GM23338 (cell line): Measurements from ENCODE around the gene KIRREL3.

ENCODE experiments used
- CREB1 ChIP-seq: fragments of 250-450 bp; sonication (Bioruptor Pico); IDR thresholded peaks from 2 replicates; pipeline ENCODE4 v1.5.0; 2020; ENCODE audit warnings: low read depth, mild to moderate bottlenecking, moderate library complexity
- EZH2 ChIP-seq: fragments of 200-600 bp; sonication (generic); IDR thresholded peaks from one replicate; pipeline ENCODE4 v1.8.0; 2017; ENCODE audit warnings: antibody characterized with exemption, mild to moderate bottlenecking, low read depth; ENCODE audit not compliant: unreplicated experiment
- EZH2phosphoT487 ChIP-seq: fragments of 200-600 bp; sonication (generic); IDR thresholded peaks from one replicate; pipeline ENCODE4 v1.8.1; 2018; ENCODE audit warnings: antibody characterized with exemption; ENCODE audit not compliant: unreplicated experiment
- JUNB ChIP-seq: IDR thresholded peaks from one replicate; pipeline ENCODE4 v1.6.1; 2016; ENCODE audit warnings: antibody characterized with exemption; ENCODE audit not compliant: unreplicated experiment
- POLR2AphosphoS5 ChIP-seq: IDR thresholded peaks from 2 replicates; pipeline ENCODE4 v1.6.1; 2016; ENCODE audit warnings: antibody characterized with exemption, low read depth
- ZNF114 ChIP-seq: fragments of 250-450 bp; sonication (Bioruptor Pico); IDR thresholded peaks from 2 replicates; pipeline ENCODE4 v1.5.0; 2020; ENCODE audit warnings: mild to moderate bottlenecking, moderate library complexity
- ZNF331 ChIP-seq: fragments of 250-450 bp; sonication (Bioruptor Pico); IDR thresholded peaks from 2 replicates; pipeline ENCODE4 v1.5.0; 2020; ENCODE audit warnings: low read depth, mild to moderate bottlenecking, moderate library complexity
- TF ChIP-seq, protein P1 (sequence below), 2 experiments: fragments of 200-600 bp in 1 of 2; sonication (generic) in 1 of 2; conservative IDR thresholded peaks; 2 replicates each; pipeline versions ENCODE4 v1.5.1 to v1.6.1; 2016 to 2017; ENCODE audit warnings: antibody characterized with exemption in 2 of 2, low read depth in 2 of 2, mild to moderate bottlenecking in 2 of 2, moderate library complexity in 1 of 2
- TF ChIP-seq, protein P2 (sequence below): fragments of 250-450 bp; sonication (Bioruptor Pico); IDR thresholded peaks from 2 replicates; pipeline ENCODE4 v1.5.0; 2020; ENCODE audit warnings: mild to moderate bottlenecking, moderate library complexity

DNA sequence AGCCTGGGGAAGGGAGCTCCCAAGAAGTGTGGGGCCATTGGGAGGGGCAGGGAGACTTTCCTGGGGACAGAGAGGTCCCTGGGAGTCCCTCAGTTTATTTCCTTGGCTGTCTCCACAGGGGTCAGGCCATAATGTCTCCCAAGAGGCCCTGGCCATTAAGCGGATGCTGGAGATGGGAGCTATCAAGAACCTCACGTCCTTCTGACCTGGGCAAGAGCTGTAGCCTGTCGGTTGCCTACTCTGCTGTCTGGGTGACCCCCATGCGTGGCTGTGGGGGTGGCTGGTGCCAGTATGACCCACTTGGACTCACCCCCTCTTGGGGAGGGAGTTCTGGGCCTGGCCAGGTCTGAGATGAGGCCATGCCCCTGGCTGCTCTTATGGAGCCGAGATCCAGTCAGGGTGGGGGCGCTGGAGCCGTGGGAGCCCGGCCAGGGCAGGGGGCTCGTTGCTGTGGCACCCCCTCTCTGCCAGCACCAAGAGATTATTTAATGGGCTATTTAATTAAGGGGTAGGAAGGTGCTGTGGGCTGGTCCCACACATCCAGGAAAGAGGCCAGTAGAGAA lies 586.6 kb downstream of the KIRREL3 start:
- TF ChIP-seq, protein P1, sequence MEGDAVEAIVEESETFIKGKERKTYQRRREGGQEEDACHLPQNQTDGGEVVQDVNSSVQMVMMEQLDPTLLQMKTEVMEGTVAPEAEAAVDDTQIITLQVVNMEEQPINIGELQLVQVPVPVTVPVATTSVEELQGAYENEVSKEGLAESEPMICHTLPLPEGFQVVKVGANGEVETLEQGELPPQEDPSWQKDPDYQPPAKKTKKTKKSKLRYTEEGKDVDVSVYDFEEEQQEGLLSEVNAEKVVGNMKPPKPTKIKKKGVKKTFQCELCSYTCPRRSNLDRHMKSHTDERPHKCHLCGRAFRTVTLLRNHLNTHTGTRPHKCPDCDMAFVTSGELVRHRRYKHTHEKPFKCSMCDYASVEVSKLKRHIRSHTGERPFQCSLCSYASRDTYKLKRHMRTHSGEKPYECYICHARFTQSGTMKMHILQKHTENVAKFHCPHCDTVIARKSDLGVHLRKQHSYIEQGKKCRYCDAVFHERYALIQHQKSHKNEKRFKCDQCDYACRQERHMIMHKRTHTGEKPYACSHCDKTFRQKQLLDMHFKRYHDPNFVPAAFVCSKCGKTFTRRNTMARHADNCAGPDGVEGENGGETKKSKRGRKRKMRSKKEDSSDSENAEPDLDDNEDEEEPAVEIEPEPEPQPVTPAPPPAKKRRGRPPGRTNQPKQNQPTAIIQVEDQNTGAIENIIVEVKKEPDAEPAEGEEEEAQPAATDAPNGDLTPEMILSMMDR (conservative IDR thresholded peaks at IDR 0.05; ENCODE audit: low read depth in 2 of 2): no peak
- TF ChIP-seq POLR2AphosphoS5 (no peak), ZNF331 (CRISPR knock-in tag) (no peak), EZH2phosphoT487 (no peak), EZH2 (no peak), CREB1 (CRISPR knock-in tag) (no peak), JUNB (no peak), ZNF114 (CRISPR knock-in tag) (no peak)
- TF ChIP-seq, protein P2, sequence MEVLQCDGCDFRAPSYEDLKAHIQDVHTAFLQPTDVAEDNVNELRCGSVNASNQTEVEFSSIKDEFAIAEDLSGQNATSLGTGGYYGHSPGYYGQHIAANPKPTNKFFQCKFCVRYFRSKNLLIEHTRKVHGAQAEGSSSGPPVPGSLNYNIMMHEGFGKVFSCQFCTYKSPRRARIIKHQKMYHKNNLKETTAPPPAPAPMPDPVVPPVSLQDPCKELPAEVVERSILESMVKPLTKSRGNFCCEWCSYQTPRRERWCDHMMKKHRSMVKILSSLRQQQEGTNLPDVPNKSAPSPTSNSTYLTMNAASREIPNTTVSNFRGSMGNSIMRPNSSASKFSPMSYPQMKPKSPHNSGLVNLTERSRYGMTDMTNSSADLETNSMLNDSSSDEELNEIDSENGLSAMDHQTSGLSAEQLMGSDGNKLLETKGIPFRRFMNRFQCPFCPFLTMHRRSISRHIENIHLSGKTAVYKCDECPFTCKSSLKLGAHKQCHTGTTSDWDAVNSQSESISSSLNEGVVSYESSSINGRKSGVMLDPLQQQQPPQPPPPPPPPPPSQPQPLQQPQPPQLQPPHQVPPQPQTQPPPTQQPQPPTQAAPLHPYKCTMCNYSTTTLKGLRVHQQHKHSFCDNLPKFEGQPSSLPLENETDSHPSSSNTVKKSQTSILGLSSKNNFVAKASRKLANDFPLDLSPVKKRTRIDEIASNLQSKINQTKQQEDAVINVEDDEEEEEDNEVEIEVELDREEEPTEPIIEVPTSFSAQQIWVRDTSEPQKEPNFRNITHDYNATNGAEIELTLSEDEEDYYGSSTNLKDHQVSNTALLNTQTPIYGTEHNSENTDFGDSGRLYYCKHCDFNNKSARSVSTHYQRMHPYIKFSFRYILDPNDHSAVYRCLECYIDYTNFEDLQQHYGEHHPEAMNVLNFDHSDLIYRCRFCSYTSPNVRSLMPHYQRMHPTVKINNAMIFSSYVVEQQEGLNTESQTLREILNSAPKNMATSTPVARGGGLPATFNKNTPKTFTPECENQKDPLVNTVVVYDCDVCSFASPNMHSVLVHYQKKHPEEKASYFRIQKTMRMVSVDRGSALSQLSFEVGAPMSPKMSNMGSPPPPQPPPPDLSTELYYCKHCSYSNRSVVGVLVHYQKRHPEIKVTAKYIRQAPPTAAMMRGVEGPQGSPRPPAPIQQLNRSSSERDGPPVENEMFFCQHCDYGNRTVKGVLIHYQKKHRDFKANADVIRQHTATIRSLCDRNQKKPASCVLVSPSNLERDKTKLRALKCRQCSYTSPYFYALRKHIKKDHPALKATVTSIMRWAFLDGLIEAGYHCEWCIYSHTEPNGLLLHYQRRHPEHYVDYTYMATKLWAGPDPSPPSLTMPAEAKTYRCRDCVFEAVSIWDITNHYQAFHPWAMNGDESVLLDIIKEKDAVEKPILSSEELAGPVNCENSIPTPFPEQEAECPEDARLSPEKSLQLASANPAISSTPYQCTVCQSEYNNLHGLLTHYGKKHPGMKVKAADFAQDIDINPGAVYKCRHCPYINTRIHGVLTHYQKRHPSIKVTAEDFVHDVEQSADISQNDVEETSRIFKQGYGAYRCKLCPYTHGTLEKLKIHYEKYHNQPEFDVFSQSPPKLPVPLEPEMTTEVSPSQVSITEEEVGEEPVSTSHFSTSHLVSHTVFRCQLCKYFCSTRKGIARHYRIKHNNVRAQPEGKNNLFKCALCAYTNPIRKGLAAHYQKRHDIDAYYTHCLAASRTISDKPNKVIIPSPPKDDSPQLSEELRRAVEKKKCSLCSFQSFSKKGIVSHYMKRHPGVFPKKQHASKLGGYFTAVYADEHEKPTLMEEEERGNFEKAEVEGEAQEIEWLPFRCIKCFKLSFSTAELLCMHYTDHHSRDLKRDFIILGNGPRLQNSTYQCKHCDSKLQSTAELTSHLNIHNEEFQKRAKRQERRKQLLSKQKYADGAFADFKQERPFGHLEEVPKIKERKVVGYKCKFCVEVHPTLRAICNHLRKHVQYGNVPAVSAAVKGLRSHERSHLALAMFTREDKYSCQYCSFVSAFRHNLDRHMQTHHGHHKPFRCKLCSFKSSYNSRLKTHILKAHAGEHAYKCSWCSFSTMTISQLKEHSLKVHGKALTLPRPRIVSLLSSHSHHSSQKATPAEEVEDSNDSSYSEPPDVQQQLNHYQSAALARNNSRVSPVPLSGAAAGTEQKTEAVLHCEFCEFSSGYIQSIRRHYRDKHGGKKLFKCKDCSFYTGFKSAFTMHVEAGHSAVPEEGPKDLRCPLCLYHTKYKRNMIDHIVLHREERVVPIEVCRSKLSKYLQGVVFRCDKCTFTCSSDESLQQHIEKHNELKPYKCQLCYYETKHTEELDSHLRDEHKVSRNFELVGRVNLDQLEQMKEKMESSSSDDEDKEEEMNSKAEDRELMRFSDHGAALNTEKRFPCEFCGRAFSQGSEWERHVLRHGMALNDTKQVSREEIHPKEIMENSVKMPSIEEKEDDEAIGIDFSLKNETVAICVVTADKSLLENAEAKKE (CRISPR knock-in tag): no peak
